ENCODE results near the gene HNRNPA1. TPM values are rescaled to one million over a fixed set of nuclear protein-coding genes. Genes with fewer than 3 reads are reported as not detected.

HNRNPA1 gene
- total RNA-seq, 1 donor from 2014 or later: 1,348 TPM

Other genes with a start within 250 kb of the HNRNPA1 start
- gene HOXC5, start 247.7 kb upstream of the HNRNPA1 start, total RNA-seq: 1.7 TPM
- 3.5 TPM for gene HOXC4, start 226.9 kb upstream of the HNRNPA1 start, total RNA-seq
- gene SMUG1, start 91.7 kb upstream of the HNRNPA1 start, total RNA-seq: 24.5 TPM
- gene CBX5, start 604 bp upstream of the HNRNPA1 start, total RNA-seq: 70.2 TPM
- gene NFE2, start 20.3 kb downstream of the HNRNPA1 start, total RNA-seq: 0.57 TPM
- gene COPZ1, start 44.4 kb downstream of the HNRNPA1 start, total RNA-seq: 116 TPM
- 0.34 TPM for gene GPR84, start 83.8 kb downstream of the HNRNPA1 start, total RNA-seq
- 88.4 TPM for gene ZNF385A, start 104.0 kb downstream of the HNRNPA1 start, total RNA-seq
- 117 TPM for gene ITGA5, start 138.5 kb downstream of the HNRNPA1 start, total RNA-seq
- 0.62 TPM for gene GTSF1, start 192.9 kb downstream of the HNRNPA1 start, total RNA-seq
- 17.4 TPM for gene NCKAP1L, start 217.0 kb downstream of the HNRNPA1 start, total RNA-seq